ENCODE results near the gene MIA.
"Not testable (repeated sequence)": the region's sequence is repeated elsewhere in the genome, so short reads cannot be mapped to it uniquely, and the experiment has no call there.

The MIA gene

DNA sequence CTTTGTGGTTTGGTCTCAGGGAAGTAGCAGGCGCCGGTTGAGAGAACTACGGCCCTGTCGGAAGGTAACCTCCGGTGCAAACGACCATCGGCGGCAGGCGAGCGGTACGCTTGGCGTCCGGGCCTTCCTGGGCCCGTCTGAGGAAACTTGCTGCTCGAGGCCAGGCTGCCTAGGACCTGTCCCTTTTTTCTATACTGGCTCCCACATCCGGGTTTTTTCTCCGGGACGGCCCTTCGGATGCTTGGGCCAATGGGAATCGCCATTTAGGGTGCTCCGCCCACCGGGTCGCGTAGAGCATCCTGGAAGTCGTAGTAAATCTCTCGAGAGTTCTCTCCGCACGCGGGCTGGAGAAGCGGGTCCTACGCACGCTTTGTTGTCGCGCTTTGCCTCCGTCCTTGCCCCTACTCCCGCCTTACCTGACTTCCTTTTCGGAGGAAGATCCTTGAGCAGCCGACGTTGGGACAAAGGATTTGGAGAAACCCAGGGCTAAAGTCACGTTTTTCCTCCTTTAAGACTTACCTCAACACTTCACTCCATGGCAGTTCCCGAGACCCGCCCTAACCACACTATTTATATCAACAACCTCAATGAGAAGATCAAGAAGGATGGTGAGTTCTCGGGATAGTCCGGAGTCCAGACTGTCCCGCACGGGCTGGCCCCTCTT is 24.3 kb upstream of the MIA start, which contains the start of gene SNRPA:
Gene SNRPA, plus strand, starts transcription at position 330 of the 664 bp plus-strand sequence. Its CDS starts 206 bp downstream, at position 536.
- peak; percentile 96 for DNase-seq

DNA sequence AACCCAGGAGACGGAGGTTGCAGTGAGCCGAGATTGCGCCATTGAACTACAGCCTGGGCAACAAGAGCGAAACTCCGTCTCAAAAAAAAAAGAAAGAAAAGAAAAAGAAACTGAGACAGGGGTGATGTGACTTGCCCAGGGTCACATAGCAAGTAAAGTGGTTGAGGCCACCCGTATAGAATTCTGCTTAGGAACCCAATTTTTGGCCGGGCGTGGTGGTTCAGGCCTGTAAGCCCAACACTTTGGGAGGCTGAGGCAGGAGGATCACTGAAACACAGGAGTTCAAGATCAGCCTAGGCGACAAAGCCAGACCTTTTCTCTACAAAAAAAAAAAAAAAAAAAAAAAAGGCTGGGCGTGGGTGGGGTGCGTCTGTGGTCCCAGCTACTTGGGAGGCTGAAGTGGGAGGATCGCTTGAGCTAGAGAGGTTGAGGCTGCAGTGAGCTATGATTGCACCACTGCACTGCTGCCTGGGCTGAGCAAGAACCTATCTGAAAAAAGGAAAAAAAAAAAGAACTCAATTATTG is 23.0 kb upstream of the MIA start:
- DNase-seq, result peak; percentile 47

DNA sequence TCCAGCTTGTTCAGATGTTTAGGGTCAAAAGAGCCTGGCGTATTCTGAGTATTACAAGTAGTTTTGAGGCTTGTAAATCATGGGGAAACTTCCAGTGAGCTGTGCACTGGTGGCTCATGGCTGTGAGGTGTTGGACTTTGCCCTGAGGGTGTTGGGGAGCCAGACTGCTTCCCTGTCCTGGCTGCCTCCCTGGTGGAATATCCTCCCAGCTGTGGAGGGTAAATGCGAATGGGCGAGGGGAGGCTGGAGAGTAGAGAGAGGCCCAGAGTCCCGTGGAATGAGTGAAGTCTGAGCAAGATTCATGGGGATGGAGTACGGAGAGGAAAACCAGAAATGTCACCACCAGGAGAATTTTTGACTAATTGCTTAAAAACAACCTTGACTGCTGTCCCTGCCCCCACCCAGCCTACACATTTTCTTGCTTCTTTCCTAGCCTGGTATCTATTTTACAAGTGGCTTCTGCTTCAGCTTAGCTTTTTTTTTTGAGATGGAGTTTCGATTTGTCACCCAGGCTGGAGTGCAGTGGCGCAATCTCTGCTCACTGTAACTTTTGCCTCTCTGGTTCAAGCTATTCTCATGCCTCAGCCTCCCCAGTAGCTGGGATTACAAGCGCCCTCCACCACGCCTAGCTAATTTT is 20.6 kb upstream of the MIA start:
- DNase-seq, result peak; percentile 79

DNA sequence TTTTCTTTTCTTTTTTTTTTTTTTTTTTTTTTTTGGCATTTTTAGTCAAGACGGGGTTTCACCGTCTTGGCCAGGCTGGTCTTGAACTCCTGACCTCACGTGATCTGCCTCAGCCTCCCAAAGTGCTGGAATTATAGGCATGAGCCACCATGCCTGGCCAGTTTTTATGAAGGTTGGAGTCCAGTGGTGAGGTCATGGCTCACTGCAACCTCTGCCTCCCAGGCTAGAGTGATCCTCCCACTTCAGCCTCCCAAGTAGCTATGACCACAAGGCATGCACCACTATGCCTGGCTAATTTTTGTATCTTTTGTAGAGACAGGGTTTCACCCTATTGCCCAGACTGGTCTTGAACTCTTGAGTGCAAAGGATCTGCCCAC is 20.1 kb upstream of the MIA start:
- no peak for DNase-seq

DNA sequence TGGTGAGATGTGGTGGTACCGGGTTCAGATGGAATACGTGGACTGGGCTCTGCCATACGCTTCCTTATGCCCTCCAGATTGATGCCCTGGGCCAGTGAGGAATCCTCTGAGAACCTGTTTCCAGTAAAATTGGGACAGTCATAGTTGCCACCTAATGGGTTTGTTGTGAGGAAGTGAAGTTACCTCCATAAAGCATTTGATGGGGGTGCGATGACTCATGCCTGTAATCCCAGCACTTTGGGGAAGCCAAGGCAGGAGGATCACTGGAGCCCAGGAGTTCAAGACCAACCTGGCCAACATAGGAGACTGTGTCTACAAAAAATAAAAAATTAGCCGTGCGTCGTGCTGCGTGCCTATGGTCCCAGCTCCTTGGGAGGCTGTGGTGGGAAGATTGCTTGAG is 19.5 kb upstream of the MIA start:
- DNase-seq, result no peak

DNA sequence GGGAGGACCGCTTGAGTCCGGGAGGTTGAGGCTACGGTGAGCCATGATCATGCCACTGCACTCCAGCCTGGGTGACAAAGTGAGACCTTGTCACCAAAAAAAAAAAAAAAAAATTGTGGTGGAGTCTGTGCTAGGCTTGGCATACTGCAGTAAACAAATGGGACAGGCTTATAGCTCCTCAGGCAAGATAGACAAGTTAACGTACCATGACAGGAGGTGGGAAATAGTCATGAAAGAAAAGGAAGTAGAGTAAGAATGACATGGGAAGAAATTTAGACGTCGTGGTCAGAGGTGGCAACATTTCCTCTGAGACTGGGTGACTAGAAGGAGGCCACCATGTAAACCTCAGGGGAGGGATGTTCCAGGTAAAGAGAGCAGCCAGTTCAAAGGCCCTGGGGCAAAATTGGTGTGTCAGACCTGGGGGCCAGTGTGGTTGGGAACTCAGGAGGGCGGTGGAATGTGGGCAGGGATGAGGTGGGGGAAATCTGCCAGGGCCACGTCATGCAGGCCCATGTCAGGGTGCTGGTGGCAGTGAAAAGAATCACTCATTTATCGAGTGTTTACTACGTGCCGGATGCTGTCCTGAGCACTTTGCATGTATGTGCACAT is 18.7 kb upstream of the MIA start:
- peak; percentile 68 for DNase-seq

DNA sequence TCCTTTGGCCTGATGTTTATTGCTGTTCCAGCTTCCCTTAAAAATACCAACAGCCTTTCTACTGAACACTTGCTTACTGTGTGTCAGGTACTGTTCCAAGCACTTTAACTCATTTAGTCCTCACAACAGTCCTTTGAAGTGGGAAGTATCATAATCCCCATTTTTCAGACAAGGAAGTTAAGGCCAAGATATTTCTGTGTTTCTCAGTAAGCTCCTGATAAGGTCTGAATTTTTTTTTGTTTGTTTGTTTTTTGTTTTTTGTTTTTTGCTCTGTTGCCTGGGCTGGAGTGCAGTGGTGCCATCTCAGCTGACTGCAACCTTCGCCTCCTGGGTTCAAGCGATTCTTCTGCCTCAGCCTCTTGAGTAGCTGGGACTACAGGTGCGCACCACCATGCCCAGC is 16.8 kb upstream of the MIA start:
- no peak for DNase-seq

DNA sequence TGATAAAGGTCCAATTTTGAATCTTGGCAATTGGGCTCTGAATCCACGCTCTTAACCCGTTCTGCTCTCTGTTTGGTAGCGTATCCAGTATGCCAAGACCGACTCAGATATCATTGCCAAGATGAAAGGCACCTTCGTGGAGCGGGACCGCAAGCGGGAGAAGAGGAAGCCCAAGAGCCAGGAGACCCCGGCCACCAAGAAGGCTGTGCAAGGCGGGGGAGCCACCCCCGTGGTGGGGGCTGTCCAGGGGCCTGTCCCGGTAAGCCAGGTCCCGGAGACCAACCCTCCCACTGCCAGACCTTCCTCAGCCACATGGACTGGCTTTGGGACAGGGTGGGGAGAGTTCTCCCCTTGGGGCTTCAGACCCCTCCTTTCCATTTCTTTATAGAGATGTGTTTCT is 16.0 kb upstream of the MIA start:
- DNase-seq, result no peak

DNA sequence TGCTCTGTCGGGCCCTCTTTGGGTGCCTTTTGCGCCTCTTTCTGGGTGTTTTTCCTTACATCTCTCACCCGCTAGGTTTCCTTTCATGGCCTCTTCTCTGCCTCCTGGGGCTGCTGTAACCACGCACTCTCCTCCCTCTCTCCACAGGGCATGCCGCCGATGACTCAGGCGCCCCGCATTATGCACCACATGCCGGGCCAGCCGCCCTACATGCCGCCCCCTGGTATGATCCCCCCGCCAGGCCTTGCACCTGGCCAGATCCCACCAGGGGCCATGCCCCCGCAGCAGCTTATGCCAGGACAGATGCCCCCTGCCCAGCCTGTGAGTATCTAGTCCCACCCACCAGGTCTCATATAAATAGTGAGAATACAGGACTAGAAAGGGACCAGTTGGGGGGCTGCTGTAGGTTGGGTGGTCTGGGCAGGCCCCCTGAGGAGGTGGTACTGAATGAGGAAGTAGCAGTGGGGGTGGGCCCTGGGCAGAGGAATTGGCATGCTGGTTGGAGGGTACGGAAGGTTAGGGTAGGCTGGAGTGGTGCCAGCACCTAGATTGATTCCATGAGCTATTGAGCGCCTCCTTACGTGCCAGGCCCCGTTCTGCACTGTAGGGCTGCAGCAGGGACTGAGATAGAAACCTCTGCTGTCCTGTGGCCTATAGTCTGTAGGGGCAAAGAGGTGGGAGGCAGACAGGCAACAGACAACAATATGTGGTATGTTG is 12.4 kb upstream of the MIA start:
- DNase-seq, result no peak

DNA sequence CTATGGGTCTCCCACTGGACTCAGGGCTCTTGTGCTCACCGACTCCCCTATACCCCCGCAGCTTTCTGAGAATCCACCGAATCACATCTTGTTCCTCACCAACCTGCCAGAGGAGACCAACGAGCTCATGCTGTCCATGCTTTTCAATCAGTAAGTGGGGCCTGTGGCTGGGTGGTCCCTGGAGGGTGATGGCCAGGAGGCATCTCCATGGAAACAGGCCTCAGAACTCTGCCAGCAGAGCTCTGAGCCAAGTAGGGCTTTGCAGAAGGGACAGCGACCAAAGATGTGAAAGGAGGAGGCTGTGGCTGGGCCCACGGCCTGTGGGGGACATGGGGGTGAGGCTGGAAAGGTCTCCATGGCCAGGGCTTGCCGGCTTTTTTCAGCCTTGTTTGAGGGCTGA is 11.8 kb upstream of the MIA start:
- no peak for DNase-seq

DNA sequence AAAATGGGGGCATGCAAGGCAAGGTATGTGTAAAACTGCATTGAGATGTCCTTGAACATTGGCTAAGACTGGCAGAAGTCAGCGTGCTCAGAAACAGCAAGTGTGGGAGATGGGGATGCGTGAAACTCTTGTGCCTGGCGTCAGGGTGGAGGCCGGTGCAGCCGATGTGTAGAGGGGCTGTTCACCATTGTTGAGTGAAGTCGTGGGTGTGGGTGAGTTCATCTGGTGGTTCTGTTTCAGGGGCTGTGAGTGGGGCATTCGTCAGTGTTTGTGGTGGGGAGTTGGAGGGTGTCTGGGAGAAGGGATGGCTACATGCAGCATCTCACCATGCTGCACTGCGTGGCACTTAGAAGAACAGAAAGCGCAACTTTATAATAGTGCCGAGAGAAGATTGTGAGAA is 11.4 kb upstream of the MIA start:
- no peak for DNase-seq

DNA sequence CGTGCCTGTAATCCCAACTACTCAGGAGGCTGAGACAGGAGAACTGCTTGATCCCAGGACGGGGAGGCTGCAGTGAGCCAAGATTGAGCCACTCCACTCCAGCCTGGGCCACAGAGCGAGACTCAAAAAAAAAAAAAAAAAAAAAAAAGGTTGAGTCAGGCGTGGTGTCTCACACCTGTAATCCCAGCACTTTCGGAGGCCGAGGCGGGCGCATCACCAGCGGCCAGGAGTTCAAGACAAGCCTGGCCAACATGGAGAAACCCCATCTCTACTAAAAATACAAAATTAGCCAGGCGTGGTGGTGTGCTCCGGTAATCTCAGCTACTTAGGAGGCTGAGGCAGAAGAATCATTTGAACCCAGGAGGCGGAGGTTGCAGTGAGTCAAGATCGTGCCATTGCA is 8.9 kb upstream of the MIA start:
- not testable (repeated sequence) for DNase-seq

DNA sequence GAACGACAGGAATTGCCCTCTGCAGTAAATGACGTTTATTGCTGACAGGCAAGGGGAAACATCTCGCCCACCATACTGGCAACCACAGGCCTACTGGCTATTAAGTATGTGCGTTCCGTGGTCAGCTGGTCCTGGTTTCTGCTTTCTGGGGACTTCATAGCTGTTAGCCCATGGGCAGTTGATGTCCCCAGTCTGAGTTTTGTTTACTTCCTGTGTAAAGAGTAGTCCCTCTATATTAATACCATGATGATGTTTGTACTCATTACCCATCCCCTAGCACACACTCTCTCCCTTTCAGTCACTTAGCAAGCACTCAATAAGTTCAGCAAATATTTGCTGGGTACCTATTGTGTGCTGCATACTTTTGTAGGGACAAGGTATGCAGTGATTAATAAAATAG is 6.5 kb upstream of the MIA start:
- DNase-seq, result no peak

DNA sequence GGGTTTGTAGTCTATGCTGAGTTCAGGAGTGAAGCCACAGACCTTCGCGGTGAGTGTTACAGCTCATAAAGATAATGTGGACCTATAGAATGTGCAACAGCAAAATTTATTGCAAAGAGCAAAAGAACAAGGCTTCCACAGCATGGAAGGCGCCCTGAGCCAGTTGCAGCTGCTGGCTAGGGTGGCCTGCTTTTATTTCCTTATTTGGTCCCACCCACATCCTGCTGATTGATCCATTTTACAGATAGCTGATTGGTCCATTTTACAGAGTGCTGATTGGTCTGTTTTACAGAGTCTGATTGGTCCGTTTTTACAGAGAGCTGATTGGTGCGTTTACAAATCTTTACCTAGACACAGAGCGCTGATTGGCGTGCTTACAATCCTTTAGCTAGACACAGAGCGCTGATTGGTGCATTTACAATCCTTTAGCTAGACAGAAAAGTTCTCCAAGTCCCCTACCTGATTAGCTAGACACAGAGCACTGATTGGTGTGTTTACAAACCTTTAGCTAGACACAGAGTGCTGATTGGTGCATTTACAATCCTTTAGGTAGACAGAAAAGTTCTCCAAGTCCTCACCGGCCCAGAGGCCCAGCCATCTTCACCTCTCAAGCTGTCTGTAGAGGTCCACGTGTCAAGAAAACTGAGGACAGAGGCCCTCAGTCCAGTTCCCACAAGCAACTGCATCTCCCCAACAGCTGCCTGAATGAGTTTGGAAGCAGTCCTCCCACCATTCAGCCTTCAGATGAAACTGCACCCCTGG is 4.0 kb upstream of the MIA start:
- not testable (repeated sequence) for DNase-seq

DNA sequence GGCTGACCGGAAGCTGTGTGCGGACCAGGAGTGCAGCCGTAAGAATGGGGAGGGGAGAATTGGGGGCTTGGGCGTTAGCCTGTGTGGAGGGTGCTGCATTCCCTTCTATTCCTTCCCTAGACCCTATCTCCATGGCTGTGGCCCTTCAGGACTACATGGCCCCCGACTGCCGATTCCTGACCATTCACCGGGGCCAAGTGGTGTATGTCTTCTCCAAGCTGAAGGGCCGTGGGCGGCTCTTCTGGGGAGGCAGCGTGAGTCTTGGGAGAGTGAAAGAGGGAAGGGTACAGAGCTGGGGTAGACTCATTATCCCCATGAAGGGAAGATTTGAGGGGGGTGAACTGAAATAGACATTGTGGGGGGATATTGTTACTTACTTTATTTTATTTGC is 306 bp downstream of the MIA start:
- no peak for DNase-seq

DNA sequence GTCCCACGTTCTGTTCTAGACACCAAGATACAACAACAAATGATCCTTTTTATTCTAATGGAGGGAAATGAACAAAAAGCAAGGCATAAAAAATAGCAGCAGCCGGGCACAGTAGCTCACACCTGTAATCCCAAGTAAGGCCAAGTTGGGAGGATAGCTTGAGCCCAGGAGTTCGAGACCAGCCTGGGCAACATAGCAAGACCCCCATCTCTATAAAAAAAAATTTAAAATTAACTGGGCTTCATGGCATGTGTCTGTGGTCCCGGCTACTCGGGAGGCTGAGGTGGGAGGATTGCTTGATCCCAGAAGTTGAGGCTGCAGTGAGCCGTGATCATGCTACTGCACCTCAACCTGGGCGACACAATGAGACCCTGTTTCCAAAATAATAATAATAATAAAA is 1.0 kb downstream of the MIA start:
- no peak for DNase-seq

DNA sequence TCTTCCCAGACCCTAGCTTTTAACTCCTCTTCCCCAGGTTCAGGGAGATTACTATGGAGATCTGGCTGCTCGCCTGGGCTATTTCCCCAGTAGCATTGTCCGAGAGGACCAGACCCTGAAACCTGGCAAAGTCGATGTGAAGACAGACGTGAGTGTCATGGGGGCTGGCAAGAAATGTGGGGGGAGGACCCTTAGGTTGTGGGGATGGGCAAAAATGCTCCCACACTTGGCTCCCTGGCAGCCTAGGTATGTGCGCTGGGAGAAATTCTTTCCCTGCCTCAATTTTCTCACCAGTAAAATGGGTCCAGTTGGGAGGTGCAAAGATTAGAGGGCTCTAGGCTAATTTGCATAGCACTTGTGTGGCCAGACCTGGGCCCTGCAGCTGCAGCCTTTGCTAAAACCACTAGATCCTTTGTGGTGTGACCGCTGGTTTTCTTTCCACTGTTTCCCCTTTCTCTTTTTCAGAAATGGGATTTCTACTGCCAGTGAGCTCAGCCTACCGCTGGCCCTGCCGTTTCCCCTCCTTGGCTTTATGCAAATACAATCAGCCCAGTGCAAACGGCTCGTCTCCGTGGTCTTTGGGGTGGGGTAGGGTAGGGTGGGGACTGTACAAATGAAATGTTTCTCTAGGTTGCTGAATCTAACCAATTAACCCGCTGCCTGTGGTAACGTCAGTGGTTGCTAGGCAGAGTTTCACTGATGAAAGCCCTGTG is 1.8 kb downstream of the MIA start:
- peak; percentile 88 for DNase-seq

DNA sequence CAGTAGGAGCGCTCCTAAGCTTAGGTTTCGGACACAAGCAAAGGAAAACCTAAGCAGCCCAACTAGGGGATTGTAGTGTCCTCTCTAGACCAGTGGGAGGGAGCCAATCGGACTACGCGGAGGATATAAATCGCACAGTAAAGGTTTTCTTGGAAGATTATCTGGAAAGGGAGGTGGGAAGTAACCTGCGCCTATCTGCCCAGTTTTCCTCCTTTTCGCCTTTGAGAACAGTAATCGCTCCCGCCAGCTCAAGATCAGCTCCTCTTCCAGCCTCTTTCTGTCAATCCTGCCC is 2.3 kb downstream of the MIA start:
- DNase-seq, result no peak

DNA sequence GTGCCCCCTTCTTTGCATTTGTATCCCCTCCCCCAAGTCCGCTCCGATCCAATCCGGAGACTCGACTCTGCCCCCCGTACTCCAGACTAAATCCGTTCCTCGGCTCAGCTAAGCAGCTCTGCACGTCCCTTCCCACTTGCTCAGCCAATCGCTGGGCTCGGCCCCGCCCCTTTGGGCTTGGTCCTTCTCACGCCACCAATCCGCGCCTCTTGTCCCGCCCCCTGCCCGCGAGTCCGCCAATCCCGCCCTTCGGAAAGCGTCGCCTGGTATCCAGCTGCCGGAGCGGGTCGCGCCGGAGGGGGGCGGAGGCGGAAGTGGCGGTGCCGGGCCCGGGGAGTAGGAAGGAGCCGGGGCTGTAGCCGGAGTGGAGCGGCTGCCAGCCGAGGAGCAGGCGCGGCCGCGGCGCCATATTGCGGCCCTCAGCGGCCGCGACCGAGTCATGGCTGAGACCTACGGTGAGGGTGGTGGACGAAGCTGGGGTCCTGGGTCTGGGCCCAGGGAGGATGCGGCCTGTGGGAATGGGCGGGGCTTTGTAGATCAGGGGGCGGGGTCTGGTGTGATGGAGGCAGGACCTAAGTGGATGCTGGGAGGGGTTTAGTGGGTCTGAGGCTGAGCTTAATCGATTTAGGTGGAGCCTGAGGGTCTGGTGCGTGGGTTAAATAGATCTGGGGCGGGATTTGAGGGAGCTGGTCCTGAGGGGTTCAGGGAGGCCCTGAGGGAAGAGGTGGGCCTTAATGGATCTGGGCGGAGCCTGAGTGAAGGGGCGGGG is 2.8 kb downstream of the MIA start, which contains the start of gene RAB4B:
Gene RAB4B, plus strand, starts transcription at position 311 of the 769 bp plus-strand sequence. Its CDS starts 129 bp downstream, at position 440.
- DNase-seq, result peak; percentile 100

DNA sequence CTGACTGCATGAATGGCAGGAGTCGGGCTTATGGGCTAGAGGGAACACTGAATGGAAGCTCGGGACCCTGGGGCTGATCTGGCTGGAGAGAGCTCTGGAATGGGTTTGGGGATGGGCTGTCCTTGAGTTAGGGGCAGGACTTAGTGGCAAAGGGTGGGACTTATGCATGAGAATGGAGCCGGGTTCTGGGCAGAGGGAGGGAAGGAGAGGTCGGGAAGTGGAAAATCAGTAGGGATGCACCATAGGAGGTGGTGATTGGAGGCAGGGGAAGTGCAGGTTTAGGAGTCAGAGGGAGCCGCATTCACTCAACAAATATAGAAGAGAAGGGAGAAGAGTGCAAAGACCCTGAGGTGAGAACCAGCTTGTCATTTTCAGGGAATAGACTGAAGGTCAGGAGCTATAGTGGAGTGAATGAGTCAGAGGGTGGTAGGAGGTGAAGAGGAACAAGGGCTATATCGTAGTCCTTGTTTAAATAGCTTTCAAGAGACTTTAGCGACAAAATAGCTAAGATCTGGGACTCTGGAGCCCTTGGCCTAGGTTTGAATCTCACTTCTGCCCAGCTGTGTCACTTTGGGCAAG is 3.5 kb downstream of the MIA start:
- DNase-seq, result no peak

DNA sequence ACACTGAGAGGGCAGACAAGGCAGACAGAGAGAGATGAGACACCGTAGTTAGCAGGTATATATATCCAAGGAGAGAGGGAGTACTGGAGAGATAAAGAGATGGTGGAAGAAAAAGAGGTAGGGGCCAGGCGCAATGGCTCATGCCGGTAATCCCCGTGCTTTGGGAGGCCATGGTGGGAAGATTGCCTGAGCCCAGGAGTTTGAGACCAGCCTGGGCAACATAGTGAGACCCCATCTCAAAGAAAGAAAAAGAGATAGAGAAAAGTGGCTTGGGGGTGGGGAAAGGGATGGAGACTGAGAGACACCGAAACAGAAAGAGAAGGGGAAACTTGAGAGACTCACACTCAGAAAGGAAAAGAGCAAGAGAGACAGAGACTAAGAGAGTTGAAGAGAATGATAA is 5.3 kb downstream of the MIA start:
- no peak for DNase-seq

Measured in activated naive CD4-positive, alpha-beta T cell treated with Interleukin-2 at 50 U/mL for 16 hours (primary cell).